Spinal cord (tissue), 10 donors: ENCODE data around the gene ERP44. TPM values are rescaled to one million over a fixed set of nuclear protein-coding genes. Genes with fewer than 3 reads are reported as not detected.
A peak's percentile ranks its signal among the peaks of the same experiment; 100 is the strongest.

Source experiments
- DNase-seq, 6 donors: peaks; one replicate each; pipeline versions ENCODE4 v3.0.0 to v3.0.0-alpha.2; 2013 to 2015; ENCODE audit warnings: low spot score in 6 of 6, low read depth in 4 of 6
- H3K27ac ChIP-seq: one replicate; pipeline ENCODE4 v1.5.1; 2013; ENCODE audit warnings: low read depth, low read length, control low read depth
- H3K27me3 ChIP-seq: one replicate; pipeline ENCODE4 v1.6.1; 2013; ENCODE audit warnings: low read length; ENCODE audit not compliant: control insufficient read depth, insufficient read depth
- H3K36me3 ChIP-seq: one replicate; pipeline ENCODE4 v1.6.1; 2013; ENCODE audit warnings: low read length; ENCODE audit not compliant: control insufficient read depth, insufficient read depth
- H3K4me1 ChIP-seq: one replicate; pipeline ENCODE4 v1.6.1; 2013; ENCODE audit warnings: low read length; ENCODE audit not compliant: control insufficient read depth, insufficient read depth
- H3K4me3 ChIP-seq: one replicate; pipeline ENCODE4 v1.5.1; 2013; ENCODE audit warnings: low read depth, low read length, control low read depth
- H3K9me3 ChIP-seq: one replicate; pipeline ENCODE4 v1.6.1; 2013; ENCODE audit warnings: low read length; ENCODE audit not compliant: control insufficient read depth, insufficient read depth
- WGBS: methylation state at CpG from one replicate; pipeline ENCODE4 v1.1.5; 2013; ENCODE audit warnings: missing lambda C conversion rate; ENCODE audit not compliant: insufficient coverage; 5-methylcytosine and 5-hydroxymethylcytosine counted together
- polyA plus RNA-seq, 2 donors: library from polyadenylated mRNA; unstranded; fragments of 120-200 nt; gene quantifications; one replicate each; pipeline ENCODE4 v1.2.1, GENCODE V29; 2013; ENCODE audit not compliant: insufficient read length in 2 of 2
- total RNA-seq, 2 donors: library from RNA; depleted of rRNA in 1 of 2; stranded (reverse); fragments of 120-200 nt in 1 of 2; fragments of >200 nt in 1 of 2; gene quantifications; one replicate each; pipeline versions ENCODE4 v1.2.3 to v1.2.4, GENCODE V29; 2013 to 2014
- donor health status: healthy.

The ERP44 gene
- total and polyA plus RNA-seq, 4 donors = 20.4 to 25.6 (median 23.3) TPM

DNA sequence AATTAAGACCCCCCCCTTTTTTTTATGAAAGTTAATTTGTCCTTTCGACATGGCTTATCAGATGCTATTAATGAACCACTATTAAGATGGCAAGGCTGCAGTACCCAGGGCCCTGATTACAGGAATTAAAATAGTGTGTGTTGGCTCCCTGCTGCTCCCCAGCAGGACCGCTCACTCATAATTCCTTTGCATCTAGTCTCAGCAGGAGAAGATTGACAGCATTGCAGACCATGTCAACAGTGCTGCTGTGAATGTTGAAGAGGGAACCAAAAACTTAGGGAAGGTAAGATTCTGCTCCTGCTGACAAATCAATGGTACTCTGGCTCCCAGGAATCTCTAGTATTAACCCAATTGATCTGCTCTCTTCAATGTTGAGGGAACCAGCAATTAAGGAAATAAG is 131.3 kb downstream of the ERP44 start:
- Histone ChIP-seq H3K36me3 (no peaks in the 10 kb centered on the region), H3K9me3 (no peaks in the 10 kb centered on the region), H3K4me1 (no peaks in the 10 kb centered on the region), H3K27ac (no peak overlapping the region), H3K27me3 (no peaks in the 10 kb centered on the region), H3K4me3 (no peak overlapping the region)
- DNase-seq = peak in 1 of 6 donors; percentile 28
- WGBS = no CpG with 5 or more reads among the region's 2 CpGs

DNA sequence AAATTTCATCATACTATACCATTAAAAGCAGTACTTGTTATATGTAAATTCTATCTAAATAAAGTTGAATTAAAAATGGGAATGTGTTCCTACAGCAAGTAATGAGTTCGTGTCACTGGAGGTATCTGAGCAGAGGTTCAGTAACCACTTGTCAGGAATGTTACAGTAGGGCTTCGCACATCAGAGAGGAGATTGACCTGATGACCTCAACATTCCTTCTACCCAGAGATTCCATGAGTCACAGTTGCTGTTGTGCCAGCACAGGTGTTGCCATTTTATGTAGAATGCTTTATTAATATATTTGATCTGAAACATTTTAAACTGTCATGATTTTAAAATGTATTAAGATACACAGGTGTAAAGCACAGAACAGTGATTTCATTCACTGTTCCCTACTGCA is 132.1 kb downstream of the ERP44 start:
- no peaks in the 10 kb centered on the region for H3K27me3 ChIP-seq
- no peaks in the 10 kb centered on the region for H3K9me3 ChIP-seq
- H3K4me1 ChIP-seq = no peaks in the 10 kb centered on the region
- no peak overlapping the region for H3K4me3 ChIP-seq
- DNase-seq = no peak
- WGBS = 40% methylated on average over 1 of the region's 2 CpGs
- H3K27ac ChIP-seq = no peak overlapping the region
- H3K36me3 ChIP-seq = no peaks in the 10 kb centered on the region

DNA sequence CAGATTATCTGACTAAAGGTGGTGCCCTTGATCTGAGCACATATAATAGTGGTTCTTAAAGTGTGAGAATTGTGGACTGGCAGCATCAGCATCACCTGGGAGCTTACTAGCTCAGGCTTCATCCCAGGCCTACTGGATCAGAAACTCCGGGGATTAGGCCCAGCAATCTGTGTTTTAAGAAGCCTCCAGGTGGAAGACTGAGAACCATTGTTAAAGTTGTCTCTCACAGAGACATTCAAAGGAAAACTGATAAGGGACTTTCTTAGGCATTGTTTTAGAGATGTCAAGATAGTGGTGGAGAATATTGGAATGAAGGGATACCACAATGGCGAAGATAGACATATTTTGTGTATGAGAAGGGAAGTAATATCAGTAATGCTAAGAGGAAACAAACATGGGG is 132.8 kb downstream of the ERP44 start:
- Histone ChIP-seq H3K36me3 (no peaks in the 10 kb centered on the region), H3K27me3 (no peaks in the 10 kb centered on the region), H3K4me3 (no peak overlapping the region), H3K4me1 (no peaks in the 10 kb centered on the region), H3K9me3 (no peaks in the 10 kb centered on the region), H3K27ac (no peak overlapping the region)
- 100% methylated on average over 2 of the region's 2 CpGs for WGBS
- DNase-seq = no peak

DNA sequence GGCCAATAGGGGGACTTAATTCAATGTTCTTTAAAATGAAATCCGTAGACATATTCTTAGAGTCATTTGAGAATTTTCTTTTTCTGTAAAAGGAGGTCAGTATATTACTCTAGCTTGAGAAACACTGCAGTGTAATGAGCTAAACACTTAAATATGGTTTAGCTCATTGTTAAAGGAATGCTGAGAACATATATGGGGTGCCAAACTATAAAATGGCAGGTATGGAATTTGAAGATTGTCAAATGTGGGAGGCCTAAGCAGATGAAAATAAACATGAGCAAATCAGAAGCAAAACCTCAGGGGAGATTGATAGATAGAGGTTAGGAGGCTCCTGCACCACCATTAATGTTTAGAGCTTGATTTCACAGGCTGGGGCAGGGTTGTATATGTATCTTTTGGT is 134.5 kb downstream of the ERP44 start:
- Histone ChIP-seq H3K9me3 (no peaks in the 10 kb centered on the region), H3K4me3 (no peak overlapping the region), H3K4me1 (no peaks in the 10 kb centered on the region), H3K27me3 (no peaks in the 10 kb centered on the region), H3K36me3 (no peaks in the 10 kb centered on the region), H3K27ac (no peak overlapping the region)
- WGBS = no CpG with 5 or more reads among the region's 1 CpG
- DNase-seq = no peak

DNA sequence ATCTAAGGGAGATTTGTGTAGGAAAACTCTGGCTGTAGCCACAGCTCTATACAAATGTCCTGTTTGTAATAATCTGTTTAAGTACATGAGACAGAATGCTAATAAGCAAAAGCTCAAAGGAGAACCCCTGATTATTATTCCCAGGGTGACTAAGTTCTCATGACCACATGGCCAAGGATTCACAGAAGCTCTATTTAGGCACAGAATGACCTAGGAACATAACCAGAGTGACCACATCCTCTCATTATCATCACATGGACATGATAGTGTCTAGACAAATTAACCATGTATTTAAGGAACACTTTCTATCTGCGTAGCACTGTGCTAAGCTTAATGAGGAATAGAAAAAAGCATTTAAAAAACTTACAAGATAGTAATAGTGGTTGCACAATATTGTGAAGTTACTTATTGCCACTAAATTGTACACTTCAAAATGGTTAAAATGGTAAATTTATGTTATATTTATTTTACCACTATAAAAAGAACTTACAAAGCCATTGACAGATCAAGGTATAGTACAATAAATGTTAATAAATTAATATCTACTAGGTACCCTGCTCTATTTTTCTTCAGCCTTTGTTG is 136.0 kb downstream of the ERP44 start:
- Histone ChIP-seq H3K4me3 (no peak overlapping the region), H3K9me3 (no peaks in the 10 kb centered on the region), H3K4me1 (no peaks in the 10 kb centered on the region), H3K27me3 (no peaks in the 10 kb centered on the region), H3K27ac (no peak overlapping the region), H3K36me3 (no peaks in the 10 kb centered on the region)
- DNase-seq = peak in 5 of 6 donors; percentile 7 to 51 (median 19)
- whole genome bisulfite sequencing = no CpG with 5 or more reads among the region's 1 CpG

DNA sequence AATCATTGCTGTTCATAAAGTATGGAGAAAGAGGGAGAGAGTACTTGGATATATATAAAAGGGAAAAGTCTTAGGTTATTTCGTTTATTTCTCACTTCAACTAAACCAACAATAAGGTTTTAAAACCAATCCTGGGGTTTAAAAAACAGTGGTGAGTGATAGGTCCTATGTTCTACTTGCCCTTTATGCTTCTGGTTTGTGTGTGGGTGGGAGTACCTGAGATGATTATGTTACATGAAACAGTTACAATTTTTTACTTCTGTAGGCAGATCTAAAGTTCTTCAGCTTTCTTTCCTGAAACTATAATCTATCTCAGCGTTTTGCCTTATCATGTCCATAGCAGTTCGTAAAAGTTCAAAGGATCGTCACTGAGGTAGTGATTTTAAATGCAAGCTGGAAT is 143.2 kb downstream of the ERP44 start:
- Histone ChIP-seq H3K4me1 (no peaks in the 10 kb centered on the region), H3K4me3 (no peak overlapping the region), H3K36me3 (no peaks in the 10 kb centered on the region), H3K27ac (no peak overlapping the region), H3K27me3 (no peaks in the 10 kb centered on the region), H3K9me3 (no peaks in the 10 kb centered on the region)
- 80% methylated on average over 1 of the region's 4 CpGs for WGBS
- no peak for DNase-seq

DNA sequence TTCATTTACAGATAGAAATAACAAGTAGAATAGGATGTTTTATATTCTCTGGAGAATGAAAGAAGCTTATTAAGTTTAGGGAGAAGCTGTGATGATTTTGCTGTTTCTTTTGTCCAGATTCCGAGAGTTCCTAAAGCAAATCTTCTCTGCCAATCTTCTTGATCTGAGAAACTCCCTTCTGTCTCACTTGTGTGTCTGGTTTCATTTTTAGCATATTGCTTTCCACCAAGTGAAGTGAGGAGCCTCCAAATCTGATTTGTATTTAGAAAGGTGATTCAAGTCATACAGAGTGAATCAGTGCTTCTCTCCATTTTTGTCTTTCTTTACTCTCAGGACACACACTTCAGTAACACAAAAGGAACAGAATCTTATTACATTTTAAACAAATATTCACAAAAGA is 144.0 kb downstream of the ERP44 start:
- no peaks in the 10 kb centered on the region for H3K9me3 ChIP-seq
- no CpG with 5 or more reads among the region's 1 CpG for WGBS
- peak in 1 of 6 donors; percentile 6 for DNase-seq
- no peak overlapping the region for H3K4me3 ChIP-seq
- no peaks in the 10 kb centered on the region for H3K36me3 ChIP-seq
- H3K4me1 ChIP-seq = no peaks in the 10 kb centered on the region
- H3K27me3 ChIP-seq = no peaks in the 10 kb centered on the region
- no peak overlapping the region for H3K27ac ChIP-seq

DNA sequence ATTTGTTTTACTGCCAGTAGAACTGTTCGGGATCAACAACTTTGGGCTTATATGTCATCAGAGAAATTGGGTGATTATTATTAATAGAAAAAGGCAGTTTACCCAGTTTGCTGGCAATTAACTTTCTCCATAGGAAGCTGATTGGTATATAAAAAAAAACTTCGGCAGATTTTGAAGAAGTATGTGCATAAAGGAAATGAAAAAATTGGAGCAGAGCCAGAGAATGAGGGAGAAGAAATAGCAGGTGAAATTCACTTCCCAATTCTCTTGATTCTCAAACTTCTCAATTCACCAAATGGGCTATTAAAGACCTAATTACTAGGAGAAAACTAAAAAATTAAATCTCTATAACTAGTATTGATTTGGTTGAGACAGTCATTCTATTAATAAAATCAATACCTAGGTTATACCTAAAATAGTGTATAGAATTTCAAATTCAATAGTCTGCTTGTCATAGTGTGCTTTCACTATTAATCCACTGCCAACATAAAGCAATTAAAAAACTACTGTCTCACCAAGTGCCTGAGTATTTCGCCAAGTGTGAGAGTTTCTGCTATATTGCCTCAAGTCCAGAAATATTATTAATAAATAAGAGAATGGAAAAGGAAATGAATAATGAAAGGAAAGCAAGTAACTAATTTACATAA is 144.8 kb downstream of the ERP44 start:
- Histone ChIP-seq H3K27ac (no peak overlapping the region), H3K4me1 (no peaks in the 10 kb centered on the region), H3K9me3 (no peaks in the 10 kb centered on the region), H3K36me3 (no peaks in the 10 kb centered on the region), H3K27me3 (no peaks in the 10 kb centered on the region), H3K4me3 (no peak overlapping the region)
- DNase-seq = peak in 1 of 6 donors; percentile 2
- 100% methylated on average over 1 of the region's 3 CpGs for WGBS

DNA sequence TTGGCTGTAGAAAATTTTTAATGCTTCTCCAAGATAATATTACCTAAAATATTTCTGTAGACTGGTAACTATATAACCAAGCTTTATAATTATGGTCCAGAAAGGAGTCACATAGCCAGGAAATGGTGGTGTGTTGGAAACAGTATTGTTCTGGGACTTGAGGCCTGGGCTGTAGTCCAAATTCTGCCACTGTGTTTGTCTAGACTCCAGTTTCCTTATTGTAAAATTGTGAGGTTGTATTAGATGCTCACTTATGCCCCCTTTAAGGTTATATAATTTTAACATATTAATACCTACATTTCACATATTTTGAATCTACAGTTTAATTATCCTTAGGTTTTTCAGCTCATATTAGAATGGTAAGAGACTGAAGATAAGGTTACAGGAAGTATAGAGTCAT is 149.9 kb downstream of the ERP44 start:
- no peaks in the 10 kb centered on the region for H3K27me3 ChIP-seq
- H3K4me3 ChIP-seq = no peak overlapping the region
- peak in 1 of 6 donors; percentile 4 for DNase-seq
- H3K27ac ChIP-seq = no peak overlapping the region
- no peaks in the 10 kb centered on the region for H3K36me3 ChIP-seq
- no peaks in the 10 kb centered on the region for H3K4me1 ChIP-seq
- H3K9me3 ChIP-seq = no peaks in the 10 kb centered on the region

DNA sequence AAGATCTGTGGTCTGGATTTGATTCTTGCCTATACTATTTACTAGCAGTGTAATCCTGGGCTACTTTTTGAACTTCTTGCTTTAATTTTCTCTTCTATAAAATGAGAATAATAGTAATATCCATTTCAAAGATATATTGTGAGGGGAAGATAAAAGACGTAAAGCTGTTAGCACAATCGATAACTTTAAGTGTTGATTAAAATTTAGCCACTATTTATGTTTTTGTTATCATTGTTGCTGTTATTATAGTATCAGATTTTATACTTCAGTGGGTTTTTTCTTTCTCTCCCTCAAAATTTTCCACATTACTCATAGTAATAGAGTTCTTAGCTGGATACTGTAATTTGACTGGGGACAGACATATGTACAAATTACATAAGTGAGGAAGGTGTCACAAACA is 150.3 kb downstream of the ERP44 start:
- Histone ChIP-seq H3K4me1 (no peaks in the 10 kb centered on the region), H3K9me3 (no peaks in the 10 kb centered on the region), H3K36me3 (no peaks in the 10 kb centered on the region), H3K27me3 (no peaks in the 10 kb centered on the region), H3K27ac (no peak overlapping the region), H3K4me3 (no peak overlapping the region)
- no peak for DNase-seq
- no CpG with 5 or more reads among the region's 2 CpGs for WGBS
